GM19463 (cell line): Measurements from ENCODE around the gene KIAA1958.
A peak's percentile ranks its signal among the peaks of the same experiment; 100 is the strongest.

Source experiments
- ATAC-seq: cut with Tn5 transposase; IDR thresholded peaks from one replicate; pipeline ENCODE4 v1.9.1; 2021; ENCODE audit warnings: mild to moderate bottlenecking, moderate library complexity; ENCODE audit not compliant: unreplicated experiment

The KIAA1958 gene

GRCh38 chr9:112486221-112487007 is at the start of gene KIAA1958:
KIAA1958 (plus strand) TSS chr9:112486827; CDS start chr9:112574081, 87,254 bp downstream.
- ATAC-seq, result peak; percentile 92

- ATAC-seq, result no peak
Observed at GRCh38 chr9:112437406-112437805, 49.2 kb upstream of the KIAA1958 start.

GRCh38 chr9:112439171-112439570 is 47.5 kb upstream of the KIAA1958 start:
- no peak for ATAC-seq

- ATAC-seq, result no peak
Observed at GRCh38 chr9:112439825-112440224, 46.8 kb upstream of the KIAA1958 start.

GRCh38 chr9:112443200-112443599 is 43.4 kb upstream of the KIAA1958 start:
- no peak for ATAC-seq

GRCh38 chr9:112443636-112444035 is 43.0 kb upstream of the KIAA1958 start:
- no peak for ATAC-seq

- no peak for ATAC-seq
Observed at GRCh38 chr9:112445196-112445595, 41.4 kb upstream of the KIAA1958 start.

GRCh38 chr9:112446080-112446479 is 40.5 kb upstream of the KIAA1958 start:
- ATAC-seq, result no peak

GRCh38 chr9:112446526-112446925 is 40.1 kb upstream of the KIAA1958 start:
- ATAC-seq, result no peak

- ATAC-seq, result no peak
Observed at GRCh38 chr9:112447283-112447761, 39.3 kb upstream of the KIAA1958 start.

- no peak for ATAC-seq
Observed at GRCh38 chr9:112462855-112463254, 23.8 kb upstream of the KIAA1958 start.

- ATAC-seq, result no peak
Observed at GRCh38 chr9:112465352-112465751, 21.3 kb upstream of the KIAA1958 start.

GRCh38 chr9:112472996-112473395 is 13.6 kb upstream of the KIAA1958 start:
- no peak for ATAC-seq

- ATAC-seq, result no peak
Observed at GRCh38 chr9:112473986-112474385, 12.6 kb upstream of the KIAA1958 start.

- no peak for ATAC-seq
Observed at GRCh38 chr9:112475318-112475717, 11.3 kb upstream of the KIAA1958 start.

GRCh38 chr9:112477330-112477729 is 9.3 kb upstream of the KIAA1958 start:
- ATAC-seq, result no peak

GRCh38 chr9:112479221-112479620 is 7.4 kb upstream of the KIAA1958 start:
- ATAC-seq, result no peak

GRCh38 chr9:112484607-112485006 is 2.0 kb upstream of the KIAA1958 start:
- ATAC-seq, result no peak

GRCh38 chr9:112485574-112485973 is 1.1 kb upstream of the KIAA1958 start:
- no peak for ATAC-seq

GRCh38 chr9:112487008-112487798 is 576 bp downstream of the KIAA1958 start:
- peak; percentile 45 for ATAC-seq

- no peak for ATAC-seq
Observed at GRCh38 chr9:112487799-112488340, 1.2 kb downstream of the KIAA1958 start.
